Measurements from ENCODE around the gene CLDN16.
A peak's percentile ranks its signal among the peaks of the same experiment; 100 is the strongest.

GRCh38 chr3:190345027-190345821, 42.7 kb upstream of the CLDN16 start:
- TF ChIP-seq CTCF (IDR thresholded peaks at IDR 0.05) = no peak
- no peak for TF ChIP-seq NR3C1 (CRISPR knock-in tag; conservative IDR thresholded peaks at IDR 0.05; ENCODE audit: low read depth)
- no peak for TF ChIP-seq TCF7 (CRISPR knock-in tag; IDR thresholded peaks at IDR 0.05; ENCODE audit: low read depth)
- peak; percentile 25; the same call in 1 of the 2 replicates for TF ChIP-seq GABPB1 (CRISPR knock-in tag; IDR thresholded peaks at IDR 0.05)
- no peak for TF ChIP-seq ZMAT4 (CRISPR knock-in tag; IDR thresholded peaks at IDR 0.05)

All from WTC11 (cell line).